Measurements from ENCODE around the gene SCARF2.

GRCh38 chr22:20471126-20471833, 33.7 kb upstream of the SCARF2 start:
- TF ChIP-seq CTCF (IDR thresholded peaks at IDR 0.05) (no peak), POLR2A (IDR thresholded peaks at IDR 0.05) (no peak)
